Fibroblast of lung (primary cell): ENCODE measurements around the gene NEAT1. TPM values are rescaled to one million over a fixed set of nuclear protein-coding genes. Genes with fewer than 3 reads are reported as not detected.

ENCODE experiments used
- DNase-seq, 2 donors: peaks; one replicate each; pipeline versions ENCODE4 v3.0.0 to v3.0.0-alpha.2; 2010; ENCODE audit warnings: low read depth in 2 of 2
- H2AFZ ChIP-seq: 2 replicates; pipeline ENCODE4 v1.5.1; 2012; ENCODE audit warnings: low read length, control low read depth, inconsistent platforms
- H3K27ac ChIP-seq: 2 replicates; pipeline ENCODE4 v1.5.1; 2011; ENCODE audit warnings: low read length, control low read depth; ENCODE audit not compliant: insufficient read depth
- H3K27me3 ChIP-seq: 2 replicates; pipeline ENCODE4 v1.5.1; 2011; ENCODE audit warnings: mild to moderate bottlenecking, low read length; ENCODE audit not compliant: control insufficient read depth, insufficient read depth
- H3K36me3 ChIP-seq: 2 replicates; pipeline ENCODE4 v1.5.1; 2011; ENCODE audit warnings: low read length; ENCODE audit not compliant: control insufficient read depth, insufficient read depth
- H3K4me1 ChIP-seq: 2 replicates; pipeline ENCODE4 v1.5.1; 2011; ENCODE audit warnings: low read length; ENCODE audit not compliant: control insufficient read depth, insufficient read depth; ENCODE audit errors: extremely low read depth
- H3K4me2 ChIP-seq: 2 replicates; pipeline ENCODE4 v1.5.1; 2011; ENCODE audit warnings: low read length, control low read depth; ENCODE audit not compliant: insufficient read depth; ENCODE audit errors: extremely low read depth
- H3K4me3 ChIP-seq, 4 experiments: fragments of 200-600 bp in 1 of 4; sonication (generic) in 1 of 4; replicated peaks in 1 of 4; 2 replicates each; pipeline ENCODE4 v1.5.1; 2011 to 2016; ENCODE audit warnings: low read length in 4 of 4, low read depth in 3 of 4, mild to moderate bottlenecking in 3 of 4, control low read depth in 2 of 4, inconsistent platforms in 1 of 4, mixed read lengths in 1 of 4; ENCODE audit not compliant: insufficient read depth in 1 of 4; ENCODE audit errors: control extremely low read depth in 1 of 4
- H3K79me2 ChIP-seq: 2 replicates; pipeline ENCODE4 v1.5.1; 2012; ENCODE audit warnings: mild to moderate bottlenecking, low read length, inconsistent platforms; ENCODE audit not compliant: control insufficient read depth, insufficient read depth
- H3K9ac ChIP-seq: 2 replicates; pipeline ENCODE4 v1.5.1; 2011; ENCODE audit warnings: mild to moderate bottlenecking, low read length, control low read depth; ENCODE audit not compliant: insufficient read depth
- H3K9me3 ChIP-seq: 2 replicates; pipeline ENCODE4 v1.5.1; 2012; ENCODE audit warnings: low read depth, low read length; ENCODE audit not compliant: control insufficient read depth, insufficient read depth
- H4K20me1 ChIP-seq: 2 replicates; pipeline ENCODE4 v1.5.1; 2011; ENCODE audit warnings: low read length; ENCODE audit not compliant: control insufficient read depth, insufficient read depth; ENCODE audit errors: extremely low read depth
- EZH2 ChIP-seq: IDR thresholded peaks from 2 replicates; pipeline ENCODE4 v1.5.1; 2012; ENCODE audit warnings: low read length, control low read depth, mild to moderate bottlenecking; ENCODE audit errors: missing control alignments
- polyA plus RNA-seq, 2 donors: library from polyadenylated mRNA; depleted of rRNA in 1 of 2; stranded (reverse) in 1 of 2; unstranded in 1 of 2; fragments of >200 nt; gene quantifications; 2 replicates each; pipeline ENCODE4 v1.2.1, GENCODE V29; 2011 to 2012; ENCODE audit warnings: missing spikeins in 1 of 2
- total RNA-seq: library from RNA; depleted of rRNA; stranded (reverse); fragments of >200 nt; gene quantifications from 2 replicates; pipeline ENCODE4 v1.2.1, GENCODE V29; 2014
- TF ChIP-seq, protein P1 (sequence below), 2 donors: IDR thresholded peaks in 1 of 2; conservative IDR thresholded peaks in 1 of 2; 1 replicate in 1 of 2; 2 replicates in 1 of 2; pipeline ENCODE4 v1.5.1; 2011 to 2012; ENCODE audit warnings: low read length in 2 of 2, control low read depth in 1 of 2, inconsistent platforms in 1 of 2, low read depth in 1 of 2, mild to moderate bottlenecking in 1 of 2

The NEAT1 gene
- total and polyA plus RNA-seq, 2 donors (not counting 1 experiment from before 2014, with no cell fraction given) = 40.9 to 299 TPM

DNA sequence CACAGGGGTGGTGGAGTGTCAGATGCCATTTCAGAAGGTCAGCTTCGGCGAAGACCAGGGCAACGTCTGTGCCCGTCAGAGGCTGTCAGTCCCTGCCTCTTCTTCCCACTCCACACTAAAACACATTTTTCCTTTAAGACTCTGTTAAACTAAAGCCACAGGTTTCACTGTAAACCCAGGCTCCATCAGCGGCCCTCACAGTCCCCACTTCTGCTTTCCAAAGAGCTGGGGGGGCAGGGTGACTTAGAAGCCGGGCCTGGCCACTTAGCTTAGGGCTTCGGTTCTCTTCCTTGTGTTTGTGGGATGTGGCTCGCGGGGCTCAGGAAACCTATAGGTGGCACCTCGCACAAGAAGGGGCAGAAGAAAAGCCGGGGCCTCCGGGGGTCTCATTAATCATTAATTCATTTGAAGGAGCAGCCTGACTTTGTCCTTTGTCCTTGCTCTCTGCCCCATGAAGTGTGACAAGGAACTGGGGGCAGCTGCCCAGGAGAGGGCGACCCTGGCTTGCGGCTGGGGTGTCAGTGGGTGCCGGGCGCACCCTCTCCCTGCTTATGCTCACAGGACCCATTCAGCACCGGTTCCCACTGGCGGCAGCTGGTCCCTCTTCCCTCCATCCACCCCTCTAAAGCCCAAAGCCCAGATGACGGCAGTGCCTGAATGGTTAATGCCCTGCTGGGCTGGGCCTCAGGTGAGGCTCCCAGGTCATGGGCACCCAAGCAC is 44.2 kb upstream of the NEAT1 start:
- no peak overlapping the region for H2AFZ ChIP-seq
- H3K27me3 ChIP-seq = no peaks in the 10 kb centered on the region
- TF ChIP-seq, protein P1, sequence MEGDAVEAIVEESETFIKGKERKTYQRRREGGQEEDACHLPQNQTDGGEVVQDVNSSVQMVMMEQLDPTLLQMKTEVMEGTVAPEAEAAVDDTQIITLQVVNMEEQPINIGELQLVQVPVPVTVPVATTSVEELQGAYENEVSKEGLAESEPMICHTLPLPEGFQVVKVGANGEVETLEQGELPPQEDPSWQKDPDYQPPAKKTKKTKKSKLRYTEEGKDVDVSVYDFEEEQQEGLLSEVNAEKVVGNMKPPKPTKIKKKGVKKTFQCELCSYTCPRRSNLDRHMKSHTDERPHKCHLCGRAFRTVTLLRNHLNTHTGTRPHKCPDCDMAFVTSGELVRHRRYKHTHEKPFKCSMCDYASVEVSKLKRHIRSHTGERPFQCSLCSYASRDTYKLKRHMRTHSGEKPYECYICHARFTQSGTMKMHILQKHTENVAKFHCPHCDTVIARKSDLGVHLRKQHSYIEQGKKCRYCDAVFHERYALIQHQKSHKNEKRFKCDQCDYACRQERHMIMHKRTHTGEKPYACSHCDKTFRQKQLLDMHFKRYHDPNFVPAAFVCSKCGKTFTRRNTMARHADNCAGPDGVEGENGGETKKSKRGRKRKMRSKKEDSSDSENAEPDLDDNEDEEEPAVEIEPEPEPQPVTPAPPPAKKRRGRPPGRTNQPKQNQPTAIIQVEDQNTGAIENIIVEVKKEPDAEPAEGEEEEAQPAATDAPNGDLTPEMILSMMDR (conservative IDR thresholded peaks at IDR 0.05 in 1 of 2, IDR thresholded peaks at IDR 0.05 in 1 of 2; ENCODE audit: low read depth in 1 of 2, low read length in 2 of 2) = no peak
- no peak for TF ChIP-seq EZH2
- H4K20me1 ChIP-seq = no peaks in the 10 kb centered on the region
- H3K4me2 ChIP-seq = no peak overlapping the region
- no peak overlapping the region for H3K9ac ChIP-seq
- H3K27ac ChIP-seq = no peak overlapping the region
- no peak for DNase-seq
- H3K4me3 ChIP-seq = no peak overlapping the region
- H3K4me1 ChIP-seq = peaks cover 13% of the 10 kb centered on the region
- H3K36me3 ChIP-seq = no peaks in the 10 kb centered on the region
- H3K9me3 ChIP-seq = no peaks in the 10 kb centered on the region
- no peaks in the 10 kb centered on the region for H3K79me2 ChIP-seq

DNA sequence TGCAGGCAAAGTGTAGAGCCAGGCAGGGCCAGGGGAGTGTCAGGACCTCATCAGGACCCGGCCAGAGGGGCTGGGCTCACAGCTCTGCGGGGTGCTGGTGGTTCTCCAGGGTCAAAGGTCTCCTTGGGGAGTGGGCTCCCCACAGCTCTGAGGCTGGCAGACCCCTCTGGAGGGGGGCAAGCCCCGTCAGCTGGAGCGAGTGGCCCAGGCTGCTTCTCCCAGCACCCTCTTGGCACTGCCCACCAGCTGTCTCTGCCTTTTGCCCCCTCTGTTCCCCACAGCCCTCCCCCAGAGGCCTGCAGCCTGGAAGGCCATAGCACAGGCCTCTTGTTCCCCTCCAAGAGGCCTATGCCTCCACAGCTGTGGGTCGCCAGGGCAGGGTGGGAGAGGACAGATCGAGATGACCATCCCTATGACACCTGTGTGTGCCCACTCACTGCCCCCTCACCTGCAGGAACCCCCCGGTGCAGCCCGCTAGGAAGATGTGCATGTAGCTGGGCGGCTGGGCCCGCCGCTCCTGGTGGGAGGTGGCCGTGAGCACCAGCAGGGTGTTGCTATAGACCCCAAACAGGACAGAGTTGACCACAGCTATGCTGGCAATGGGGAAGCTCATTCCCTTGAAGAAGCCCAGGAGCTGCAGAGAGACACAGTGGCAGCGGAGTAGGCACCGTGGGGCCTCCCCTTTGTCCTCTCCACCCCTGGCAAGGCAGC is 43.5 kb upstream of the NEAT1 start:
- H3K4me1 ChIP-seq = peaks cover 19% of the 10 kb centered on the region
- no peaks in the 10 kb centered on the region for H3K27me3 ChIP-seq
- no peaks in the 10 kb centered on the region for H3K36me3 ChIP-seq
- H3K9ac ChIP-seq = no peak overlapping the region
- no peaks in the 10 kb centered on the region for H4K20me1 ChIP-seq
- no peak for TF ChIP-seq EZH2
- TF ChIP-seq, protein P1 (conservative IDR thresholded peaks at IDR 0.05 in 1 of 2, IDR thresholded peaks at IDR 0.05 in 1 of 2; ENCODE audit: low read depth in 1 of 2, low read length in 2 of 2) = no peak
- no peak overlapping the region for H3K4me2 ChIP-seq
- no peak overlapping the region for H3K4me3 ChIP-seq
- no peak for DNase-seq
- no peak overlapping the region for H3K27ac ChIP-seq
- H2AFZ ChIP-seq = no peak overlapping the region
- H3K9me3 ChIP-seq = no peaks in the 10 kb centered on the region
- H3K79me2 ChIP-seq = no peaks in the 10 kb centered on the region

DNA sequence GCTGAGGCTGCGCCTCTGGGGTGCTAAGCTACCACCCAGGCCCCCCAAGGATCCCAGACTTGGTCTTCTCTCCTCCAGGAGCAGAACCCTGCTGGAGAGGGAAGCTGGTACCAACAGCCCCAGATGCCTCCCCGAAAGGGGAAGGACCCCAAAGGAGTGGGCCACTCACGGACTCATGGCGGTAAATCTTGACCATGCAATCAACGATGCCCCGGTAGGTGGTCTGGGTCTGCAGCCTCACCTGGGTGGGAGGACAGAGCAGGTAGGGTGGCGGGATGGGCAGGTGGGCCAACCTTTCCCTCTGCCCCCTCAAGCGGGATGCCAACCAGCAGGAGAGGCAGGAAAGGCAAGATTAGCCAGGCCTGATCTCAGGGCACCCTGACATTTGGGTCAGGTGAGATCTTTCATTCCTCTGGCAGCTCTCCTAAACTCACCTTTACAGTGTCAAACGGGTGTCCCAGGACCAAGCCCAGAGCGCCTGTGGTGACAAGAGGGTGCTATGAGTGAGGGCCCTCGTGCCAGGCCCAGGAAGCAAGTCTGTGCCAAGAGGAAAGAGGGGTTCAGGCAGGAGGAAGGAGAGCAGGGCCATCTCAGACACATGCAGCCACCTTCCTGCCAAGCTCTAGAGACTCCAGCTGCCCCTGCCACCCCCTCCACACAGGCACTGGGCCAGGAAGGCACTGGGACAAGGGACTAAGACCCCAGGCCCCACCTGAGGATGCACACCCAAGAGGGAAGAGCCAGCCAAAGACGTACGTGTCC is 42.7 kb upstream of the NEAT1 start:
- Histone ChIP-seq H3K27me3 (no peaks in the 10 kb centered on the region), H4K20me1 (no peaks in the 10 kb centered on the region), H3K27ac (no peak overlapping the region), H3K79me2 (no peaks in the 10 kb centered on the region), H3K4me2 (no peak overlapping the region), H2AFZ (no peak overlapping the region), H3K9me3 (no peaks in the 10 kb centered on the region), H3K4me1 (peaks cover 25% of the 10 kb centered on the region), H3K36me3 (no peaks in the 10 kb centered on the region), H3K4me3 (no peak overlapping the region), H3K9ac (no peak overlapping the region)
- TF ChIP-seq EZH2 = no peak
- TF ChIP-seq, protein P1 (conservative IDR thresholded peaks at IDR 0.05 in 1 of 2, IDR thresholded peaks at IDR 0.05 in 1 of 2; ENCODE audit: low read depth in 1 of 2, low read length in 2 of 2) = no peak
- DNase-seq = no peak
